Neural cell (in vitro differentiated cells): ENCODE measurements around the gene CHEK1. TPM values are rescaled to one million over a fixed set of nuclear protein-coding genes. Genes with fewer than 3 reads are reported as not detected.

ENCODE experiments used
- H2AFZ ChIP-seq: fragments of 200-600, 300-800 bp; sonication (generic), shearing (Covaris generic); 2 replicates; pipeline ENCODE4 v1.6.0; 2014; ENCODE audit warnings: low read depth, mild to moderate bottlenecking, antibody characterized with exemption, low read length, moderate library complexity
- H3F3A ChIP-seq: fragments of 200-600 bp; shearing (Covaris generic); 2 replicates; pipeline ENCODE4 v1.6.1; 2016; ENCODE audit warnings: mild to moderate bottlenecking, moderate library complexity, mixed read lengths, antibody characterized with exemption, low read length; ENCODE audit not compliant: insufficient read depth, poor library complexity, severe bottlenecking
- H3K27ac ChIP-seq: fragments of 200-600, 300-800 bp; sonication (generic), shearing (Covaris generic); 2 replicates; pipeline ENCODE4 v1.5.1; 2014; ENCODE audit warnings: mild to moderate bottlenecking, low read length, moderate library complexity
- H3K27me3 ChIP-seq: fragments of 300-800, 200-600 bp; sonication (generic), shearing (Covaris generic); 2 replicates; pipeline ENCODE4 v1.6.0; 2014; ENCODE audit warnings: mild to moderate bottlenecking, low read depth, low read length, moderate library complexity; ENCODE audit not compliant: insufficient read depth
- H3K36me3 ChIP-seq: fragments of 300-800, 200-600 bp; sonication (generic), shearing (Covaris generic); 2 replicates; pipeline ENCODE4 v1.5.1; 2014; ENCODE audit warnings: mild to moderate bottlenecking, antibody characterized with exemption, low read length, moderate library complexity; ENCODE audit not compliant: insufficient read depth
- H3K4me2 ChIP-seq: fragments of 300-800, 200-600 bp; sonication (generic), shearing (Covaris generic); 2 replicates; pipeline ENCODE4 v1.6.0; 2014; ENCODE audit warnings: mild to moderate bottlenecking, low read length
- H3K4me3 ChIP-seq: fragments of 300-800, 200-600 bp; sonication (generic), shearing (Covaris generic); 2 replicates; pipeline ENCODE4 v1.5.1; 2014; ENCODE audit warnings: mild to moderate bottlenecking, low read length, moderate library complexity
- H3K79me2 ChIP-seq: fragments of 200-600 bp; shearing (Covaris generic); replicated peaks from 2 replicates; pipeline ENCODE4 v1.6.0; 2014; ENCODE audit warnings: mild to moderate bottlenecking, low read length, moderate library complexity; ENCODE audit not compliant: insufficient read depth
- H3K9ac ChIP-seq: fragments of 300-800, 200-600 bp; sonication (generic), shearing (Covaris generic); 2 replicates; pipeline ENCODE4 v1.6.1; 2016; ENCODE audit warnings: mild to moderate bottlenecking, low read length, mixed read lengths
- H3K9me2 ChIP-seq: fragments of 200-600 bp; shearing (Covaris generic); 2 replicates; pipeline ENCODE4 v1.6.1; 2016; ENCODE audit warnings: mild to moderate bottlenecking, low read length, mixed read lengths; ENCODE audit not compliant: insufficient read depth
- H3K9me3 ChIP-seq: fragments of 200-600, 300-800 bp; sonication (generic), shearing (Covaris generic); 2 replicates; pipeline ENCODE4 v1.6.1; 2016; ENCODE audit warnings: mild to moderate bottlenecking, mixed run types, low read length, moderate library complexity, mixed read lengths
- H4K20me1 ChIP-seq: fragments of 200-600 bp; shearing (Covaris generic); 2 replicates; pipeline ENCODE4 v1.6.1; 2016; ENCODE audit warnings: mild to moderate bottlenecking, mixed run types; ENCODE audit not compliant: insufficient read depth
- CTCF ChIP-seq: fragments of 450-650 bp; IDR thresholded peaks from 2 replicates; pipeline ENCODE4 v1.5.1; 2014; ENCODE audit warnings: antibody characterized with exemption, mild to moderate bottlenecking, moderate library complexity; ENCODE audit not compliant: poor library complexity, severe bottlenecking
- EP300 ChIP-seq: fragments of 450-650 bp; conservative IDR thresholded peaks from 2 replicates; pipeline ENCODE4 v1.6.1; 2014; ENCODE audit warnings: antibody characterized with exemption, mild to moderate bottlenecking, moderate library complexity; ENCODE audit not compliant: poor library complexity, severe bottlenecking
- MXI1 ChIP-seq: fragments of 450-650 bp; conservative IDR thresholded peaks from 2 replicates; pipeline ENCODE4 v1.6.1; 2014; ENCODE audit warnings: antibody characterized with exemption, mild to moderate bottlenecking; ENCODE audit not compliant: poor library complexity, severe bottlenecking
- POLR2AphosphoS5 ChIP-seq: IDR thresholded peaks from 2 replicates; pipeline ENCODE4 v1.6.1; 2012
- RAD21 ChIP-seq: fragments of 450-650 bp; conservative IDR thresholded peaks from 2 replicates; pipeline ENCODE4 v1.6.1; 2014; ENCODE audit warnings: antibody characterized with exemption, mild to moderate bottlenecking, moderate library complexity
- SMC3 ChIP-seq: fragments of 450-650 bp; conservative IDR thresholded peaks from 2 replicates; pipeline ENCODE4 v1.6.1; 2014; ENCODE audit warnings: antibody characterized with exemption, mild to moderate bottlenecking, moderate library complexity; ENCODE audit not compliant: poor library complexity
- polyA plus RNA-seq: library from polyadenylated mRNA; depleted of rRNA; stranded (reverse); fragments of >200 nt; gene quantifications from 2 replicates; pipeline ENCODE4 v1.2.3, GENCODE V29; 2014
- small RNA-seq, 3 experiments: library from RNA; depleted of rRNA; stranded (forward); fragments of <200 nt; gene quantifications; one replicate each; pipeline ENCODE3, GENCODE V24; 2012

Gene CHEK1
- polyA plus RNA-seq, 1 donor from 2014 or later: 33.0 TPM

- no peak for TF ChIP-seq CTCF
- TF ChIP-seq RAD21: no peak
- TF ChIP-seq POLR2AphosphoS5: no peak
- TF ChIP-seq SMC3: no peak
- Histone ChIP-seq H3K79me2 (no peaks in the 10 kb centered on the region), H3K36me3 (no peaks in the 10 kb centered on the region), H3K4me3 (no peak overlapping the region), H3F3A (no peaks in the 10 kb centered on the region), H3K4me2 (no peak overlapping the region), H4K20me1 (no peaks in the 10 kb centered on the region), H3K9me2 (no peaks in the 10 kb centered on the region), H2AFZ (no peak overlapping the region), H3K27me3 (no peaks in the 10 kb centered on the region), H3K9me3 (no peaks in the 10 kb centered on the region), H3K27ac (no peak overlapping the region), H3K9ac (no peak overlapping the region)
These were observed 95.8 kb downstream of the CHEK1 start for GRCh38 chr11:125720781-125721180.

GRCh38 chr11:125724125-125724524, 99.2 kb downstream of the CHEK1 start:
- H3K9me3 ChIP-seq: no peaks in the 10 kb centered on the region
- H3K4me2 ChIP-seq: no peak overlapping the region
- TF ChIP-seq RAD21 (peak; percentile 11), EP300 (no peak), MXI1 (no peak)
- H3K9me2 ChIP-seq: no peaks in the 10 kb centered on the region
- H4K20me1 ChIP-seq: no peaks in the 10 kb centered on the region
- H3K27ac ChIP-seq: no peak overlapping the region
- H3F3A ChIP-seq: no peaks in the 10 kb centered on the region
- no peaks in the 10 kb centered on the region for H3K79me2 ChIP-seq
- no peak overlapping the region for H3K4me3 ChIP-seq
- no peak overlapping the region for H2AFZ ChIP-seq
- no peaks in the 10 kb centered on the region for H3K36me3 ChIP-seq
- H3K9ac ChIP-seq: no peak overlapping the region
- H3K27me3 ChIP-seq: no peaks in the 10 kb centered on the region

Small RNAs within 50 kb of the gene (small RNA-seq; reads per million reads assigned to genes)
- gene RNU2-35P: 0.03 to 1.3 (median 0.03) reads per million in 3 experiments

Other genes starting within 250 kb of the CHEK1 start
- 502 and 545 TPM in 2 replicates for gene FEZ1, start 128.9 kb upstream of the CHEK1 start, polyA plus RNA-seq
- gene EI24, start 55.7 kb upstream of the CHEK1 start, polyA plus RNA-seq: 92.5 and 100 TPM in 2 replicates
- gene STT3A, start 32.3 kb upstream of the CHEK1 start, polyA plus RNA-seq: 54.3 and 54.6 TPM in 2 replicates
- 0.52 TPM in 1 of 2 replicates, not detected in the other for gene ACRV1, start 55.7 kb downstream of the CHEK1 start, polyA plus RNA-seq
- gene PATE1, start 121.1 kb downstream of the CHEK1 start, polyA plus RNA-seq: not detected in 2 replicates
- not detected in 2 replicates for gene PATE2, start 153.7 kb downstream of the CHEK1 start, polyA plus RNA-seq
- gene PATE3, start 163.0 kb downstream of the CHEK1 start, polyA plus RNA-seq: not detected in 2 replicates
- not detected in 2 replicates for gene PATE4, start 208.2 kb downstream of the CHEK1 start, polyA plus RNA-seq